Panc1 (cell line): ENCODE measurements around the gene LPP. TPM values are rescaled to one million over a fixed set of nuclear protein-coding genes. Genes with fewer than 3 reads are reported as not detected.

ENCODE experiments used
- ATAC-seq: fragments of 200-7000 bp; cut with Tn5 transposase; 2 replicates; pipeline ENCODE4 v1.9.1; 2020; ENCODE audit warnings: mild to moderate bottlenecking, moderate library complexity
- BruUV-seq: library from RNA; stranded (reverse); fragments of 400-500 nt; replicated peaks from 2 replicates; lab custom pipeline; 2021; lab: Mats Ljungman, UMichigan
- CTCF ChIA-PET: fragments of 300-600 bp; sonication (Branson Sonifier 250); formaldehyde crosslinking; loops from one replicate; lab custom pipeline; 2022; ENCODE audit warnings: antibody characterized with exemption; lab: Charles Lee
- POLR2A ChIA-PET: fragments of 300-600 bp; sonication (Branson Sonifier 250); formaldehyde crosslinking; loops from one replicate; lab custom pipeline; 2022; ENCODE audit warnings: antibody characterized with exemption; lab: Charles Lee
- DNase-seq: peaks from one replicate; pipeline ENCODE4 v3.0.0-alpha.2; 2010; ENCODE audit warnings: low read depth, low spot score
- H3K27ac ChIP-seq: 2 replicates; pipeline ENCODE4 v1.5.1; 2011; ENCODE audit warnings: mild to moderate bottlenecking, low read length, inconsistent platforms
- H3K27me3 ChIP-seq: fragments of 200-500 bp; sonication (Bioruptor generic); 2 replicates; pipeline ENCODE4 v1.6.0; 2014; ENCODE audit warnings: low read length, inconsistent platforms; ENCODE audit not compliant: control insufficient read depth, insufficient read depth
- H3K36me3 ChIP-seq: fragments of 200-500 bp; sonication (Bioruptor generic); 2 replicates; pipeline ENCODE4 v1.5.1; 2014; ENCODE audit warnings: inconsistent platforms, mild to moderate bottlenecking, low read length, moderate library complexity; ENCODE audit not compliant: control insufficient read depth, insufficient read depth
- H3K4me1 ChIP-seq: 2 replicates; pipeline ENCODE4 v1.5.1; 2011; ENCODE audit warnings: inconsistent platforms, mild to moderate bottlenecking, low read length, moderate library complexity; ENCODE audit not compliant: control insufficient read depth, insufficient read depth
- H3K4me3 ChIP-seq, 2 experiments: 2 replicates each; pipeline ENCODE4 v1.5.1; 2011 to 2012; ENCODE audit warnings: low read depth in 2 of 2, low read length in 2 of 2, mild to moderate bottlenecking in 2 of 2, inconsistent platforms in 1 of 2, moderate library complexity in 1 of 2
- H3K9me3 ChIP-seq: fragments of 200-500 bp; sonication (Bioruptor generic); 2 replicates; pipeline ENCODE4 v1.5.1; 2014; ENCODE audit warnings: low read depth, mild to moderate bottlenecking, inconsistent platforms, low read length, moderate library complexity; ENCODE audit not compliant: control insufficient read depth, insufficient read depth
- POLR2AphosphoS5 ChIP-seq: IDR thresholded peaks from 2 replicates; pipeline ENCODE4 v1.6.1; 2012; ENCODE audit warnings: mild to moderate bottlenecking, low read depth, low read length, moderate library complexity
- REST ChIP-seq, 2 experiments: IDR thresholded peaks; 2 replicates each; pipeline ENCODE4 v1.6.1; 2011 to 2012; ENCODE audit warnings: low read depth in 2 of 2, control low read depth in 1 of 2, low read length in 1 of 2, mild to moderate bottlenecking in 1 of 2, moderate library complexity in 1 of 2; ENCODE audit not compliant: insufficient read depth in 1 of 2
- SIN3A ChIP-seq: IDR thresholded peaks from 2 replicates; pipeline ENCODE4 v1.6.1; 2012; ENCODE audit warnings: low read depth, mild to moderate bottlenecking, low read length, moderate library complexity, borderline replicate concordance; ENCODE audit not compliant: insufficient read depth
- TCF7L2 ChIP-seq: IDR thresholded peaks from 2 replicates; pipeline ENCODE4 v1.6.1; 2011; ENCODE audit warnings: mild to moderate bottlenecking, low read depth, low read length, inconsistent platforms
- in situ Hi-C: cut with HindIII; loops from 2 replicates; pipeline ENCODE4 v1.10.0; 2016; ENCODE audit warnings: low sequenced_read_pairs, low pct_unique_long_range_greater_than_20kb
- intact Hi-C: fragments of 100-400 bp; cut with micrococcal nuclease; formaldehyde crosslinking; loops from one replicate; pipeline ENCODE4 v1.10.0; 2022; ENCODE audit not compliant: unreplicated experiment
- total RNA-seq: library from RNA; stranded (reverse); gene quantifications from one replicate; pipeline ENCODE4 v1.2.1, GENCODE V29; 2021; ENCODE audit not compliant: unreplicated experiment
- TF ChIP-seq, protein P1 (sequence below): fragments of 450-650 bp; IDR thresholded peaks from 2 replicates; pipeline ENCODE4 v1.5.1; 2017; ENCODE audit warnings: mild to moderate bottlenecking

The LPP gene
- total RNA-seq, 1 experiment from 2014 or later: 90.0 TPM

- ChIA-PET POLR2A (no interaction called here), CTCF (no interaction called here)
- intact Hi-C loops: no loop called here
- no peak overlapping the region for H3K4me3 ChIP-seq
- no peaks in the 10 kb centered on the region for H3K36me3 ChIP-seq
- no TSS peak for BruUV-seq
- peaks cover 19% of the 10 kb centered on the region for H3K4me1 ChIP-seq
- in situ Hi-C loops: no loop called here
- ATAC-seq (no peak), DNase-seq (no peak)
- TF ChIP-seq, protein P1, sequence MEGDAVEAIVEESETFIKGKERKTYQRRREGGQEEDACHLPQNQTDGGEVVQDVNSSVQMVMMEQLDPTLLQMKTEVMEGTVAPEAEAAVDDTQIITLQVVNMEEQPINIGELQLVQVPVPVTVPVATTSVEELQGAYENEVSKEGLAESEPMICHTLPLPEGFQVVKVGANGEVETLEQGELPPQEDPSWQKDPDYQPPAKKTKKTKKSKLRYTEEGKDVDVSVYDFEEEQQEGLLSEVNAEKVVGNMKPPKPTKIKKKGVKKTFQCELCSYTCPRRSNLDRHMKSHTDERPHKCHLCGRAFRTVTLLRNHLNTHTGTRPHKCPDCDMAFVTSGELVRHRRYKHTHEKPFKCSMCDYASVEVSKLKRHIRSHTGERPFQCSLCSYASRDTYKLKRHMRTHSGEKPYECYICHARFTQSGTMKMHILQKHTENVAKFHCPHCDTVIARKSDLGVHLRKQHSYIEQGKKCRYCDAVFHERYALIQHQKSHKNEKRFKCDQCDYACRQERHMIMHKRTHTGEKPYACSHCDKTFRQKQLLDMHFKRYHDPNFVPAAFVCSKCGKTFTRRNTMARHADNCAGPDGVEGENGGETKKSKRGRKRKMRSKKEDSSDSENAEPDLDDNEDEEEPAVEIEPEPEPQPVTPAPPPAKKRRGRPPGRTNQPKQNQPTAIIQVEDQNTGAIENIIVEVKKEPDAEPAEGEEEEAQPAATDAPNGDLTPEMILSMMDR: no peak
- no peak for TF ChIP-seq REST (IDR thresholded peaks at IDR 0.05; ENCODE audit: insufficient read depth in 1 of 2, low read depth in 2 of 2, low read length in 1 of 2)
- TF ChIP-seq POLR2AphosphoS5: no peak
- TF ChIP-seq TCF7L2: no peak
- TF ChIP-seq SIN3A: no peak
- H3K27ac ChIP-seq: no peak overlapping the region
- no peaks in the 10 kb centered on the region for H3K27me3 ChIP-seq
- H3K9me3 ChIP-seq: no peaks in the 10 kb centered on the region
Observed at GRCh38 chr3:188168648-188169047, 14.7 kb downstream of the LPP start.

DNA sequence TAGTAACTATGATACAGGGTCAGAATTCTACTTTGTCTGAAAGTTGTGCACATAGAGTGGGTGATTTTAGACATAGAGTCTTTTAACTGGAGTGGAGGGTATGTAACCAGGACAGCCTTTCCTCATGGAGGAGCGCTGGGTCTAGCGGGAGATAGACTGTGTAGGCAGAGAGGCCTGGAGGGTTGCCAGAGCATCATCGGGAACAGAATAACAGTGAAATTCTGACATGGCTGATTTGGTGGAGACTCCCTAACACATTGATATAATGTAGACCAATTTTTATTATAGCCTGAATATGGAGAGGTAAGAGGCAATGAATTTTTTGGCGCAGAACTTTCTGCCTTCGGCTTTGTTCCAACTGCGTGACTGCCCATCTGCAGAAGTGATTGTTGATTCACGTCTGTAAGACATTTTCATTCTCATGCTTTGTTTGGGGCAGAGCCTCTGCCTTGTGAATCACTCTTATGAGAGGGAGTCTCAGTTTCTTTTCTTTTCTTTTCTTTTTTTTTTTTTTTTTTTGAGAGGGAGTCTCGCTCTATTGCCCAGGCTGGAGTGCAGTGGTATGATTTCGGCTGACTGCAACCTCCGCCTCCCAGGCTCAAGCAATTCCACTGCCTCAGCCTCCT, 16.0 kb downstream of the LPP start:
- no TSS peak for BruUV-seq
- Histone ChIP-seq H3K27ac (no peak overlapping the region), H3K36me3 (no peaks in the 10 kb centered on the region), H3K9me3 (no peaks in the 10 kb centered on the region), H3K4me1 (peaks cover 9% of the 10 kb centered on the region; the same call in 1 of the 2 replicates), H3K27me3 (no peaks in the 10 kb centered on the region), H3K4me3 (no peak overlapping the region)
- DNase-seq (no peak), ATAC-seq (no peak)
- ChIA-PET CTCF (no interaction called here), POLR2A (interaction anchor here (0.6 kb wide), 1 partner anchor 20 kb away, joined by 12 read pairs; no protein-coding TSS in a partner anchor)
- intact Hi-C loops (no loop called here), in situ Hi-C loops (no loop called here)
- TF ChIP-seq POLR2AphosphoS5: no peak
